ENCODE measurements around the gene REX1BD. TPM values are rescaled to one million over a fixed set of nuclear protein-coding genes. Genes with fewer than 3 reads are reported as not detected.

Gene REX1BD
- polyA plus RNA-seq, 3 donors = 83.7 to 141 (median 122) TPM

- Histone ChIP-seq H3K27ac (ENCODE audit: low read depth in 1 of 2, low read length in 2 of 2) (no peak overlapping the region), H3K27me3 (ENCODE audit: control insufficient read depth in 2 of 2, insufficient read depth in 2 of 2, low read length in 2 of 2) (peaks cover 0 to 3% of the 10 kb centered on the region in 2 donors), H3K4me3 (replicated peaks in 1 of 3; ENCODE audit: low read depth in 2 of 3, low read length in 3 of 3) (no peak overlapping the region), H3K79me2 (ENCODE audit: insufficient read depth, low read length) (peaks cover 13% of the 10 kb centered on the region), H3K9ac (ENCODE audit: insufficient read depth, low read length, poor library complexity, severe bottlenecking) (no peak overlapping the region), H2AFZ (ENCODE audit: insufficient read depth, low read depth, low read length, poor library complexity, severe bottlenecking) (no peak overlapping the region), H3K4me2 (replicated peaks; ENCODE audit: extremely low read depth, low read length, poor library complexity, severe bottlenecking) (no peak overlapping the region), H3K4me1 (ENCODE audit: control insufficient read depth in 1 of 2, insufficient read depth in 2 of 2, low read length in 2 of 2) (peaks cover 11 to 24% of the 10 kb centered on the region in 2 donors), H4K20me1 (ENCODE audit: insufficient read depth, low read length) (no peaks in the 10 kb centered on the region), H3K36me3 (replicated peaks in 1 of 2; ENCODE audit: control insufficient read depth in 1 of 2, insufficient read depth in 2 of 2, low read length in 2 of 2) (no peaks in the 10 kb centered on the region), H3K9me3 (replicated peaks in 1 of 2; ENCODE audit: control insufficient read depth in 1 of 2, insufficient read depth in 1 of 2, low read length in 2 of 2) (no peaks in the 10 kb centered on the region)
- H3K9me3 Mint-ChIP-seq = peaks cover 0 to 3% (median under 1%) of the 10 kb centered on the region in 7 donors
- DNase-seq = no peak
- H3K4me3 Mint-ChIP-seq = no peak overlapping the region
- peaks cover 21% of the 10 kb centered on the region for H3K4me1 Mint-ChIP-seq
- no peaks in the 10 kb centered on the region for H3K36me3 Mint-ChIP-seq
- H3K27ac Mint-ChIP-seq = no peak overlapping the region
- no peak for TF ChIP-seq CTCF (IDR thresholded peaks at IDR 0.05)
- 95% methylated on average over 8 of the region's 8 CpGs for WGBS (ENCODE audit: insufficient coverage)
- peaks cover 5 to 26% (median 22%) of the 10 kb centered on the region in 3 donors for H3K27me3 Mint-ChIP-seq (ENCODE audit: low read depth in 3 of 3)
- intact Hi-C loops (cut with micrococcal nuclease) = no loop called here
Measured at GRCh38 chr19:18633321-18633720, 44.7 kb downstream of the REX1BD start.

DNA sequence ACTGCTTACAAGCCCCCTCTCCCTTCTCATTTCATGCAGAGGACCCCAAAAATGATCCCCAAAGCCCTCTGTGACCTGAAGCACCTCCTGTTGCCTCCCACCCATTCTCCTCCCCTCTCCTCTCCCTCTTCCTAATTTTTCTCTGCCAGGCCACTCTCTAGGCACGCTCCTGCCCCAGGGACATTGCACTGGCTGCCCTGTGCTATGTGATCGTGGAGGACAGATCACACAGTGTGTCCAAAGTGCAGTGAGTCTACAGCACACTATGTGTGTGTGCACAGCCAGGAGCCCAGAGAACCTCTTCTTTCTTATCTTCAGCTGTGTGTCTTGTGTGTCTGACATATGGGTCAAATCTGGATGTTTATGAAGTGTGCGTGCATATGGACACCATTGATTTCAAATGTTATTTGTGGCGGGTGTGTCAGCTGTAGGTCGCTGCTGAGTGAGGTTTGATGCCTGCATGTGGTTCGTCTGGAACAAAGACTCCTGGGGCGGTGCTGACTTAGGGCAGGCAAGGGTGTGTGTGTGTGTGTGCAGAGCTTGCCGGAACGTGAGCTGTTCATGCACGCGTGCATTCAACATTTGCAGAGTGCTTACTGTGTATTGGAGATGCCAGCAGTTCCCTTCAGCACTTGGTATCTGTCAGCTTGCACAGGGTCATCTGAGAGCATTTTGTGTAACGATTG lies 46.2 kb downstream of the REX1BD start:
- Histone ChIP-seq H3K79me2 (ENCODE audit: insufficient read depth, low read length) (peaks cover 19% of the 10 kb centered on the region), H3K9ac (ENCODE audit: insufficient read depth, low read length, poor library complexity, severe bottlenecking) (no peak overlapping the region), H2AFZ (ENCODE audit: insufficient read depth, low read depth, low read length, poor library complexity, severe bottlenecking) (no peak overlapping the region), H3K4me3 (replicated peaks in 1 of 3; ENCODE audit: low read depth in 2 of 3, low read length in 3 of 3) (no peak overlapping the region), H3K4me2 (replicated peaks; ENCODE audit: extremely low read depth, low read length, poor library complexity, severe bottlenecking) (no peak overlapping the region), H3K4me1 (ENCODE audit: control insufficient read depth in 1 of 2, insufficient read depth in 2 of 2, low read length in 2 of 2) (peaks cover 11 to 26% of the 10 kb centered on the region in 2 donors), H3K9me3 (replicated peaks in 1 of 2; ENCODE audit: control insufficient read depth in 1 of 2, insufficient read depth in 1 of 2, low read length in 2 of 2) (no peaks in the 10 kb centered on the region), H3K36me3 (replicated peaks in 1 of 2; ENCODE audit: control insufficient read depth in 1 of 2, insufficient read depth in 2 of 2, low read length in 2 of 2) (no peaks in the 10 kb centered on the region), H4K20me1 (ENCODE audit: insufficient read depth, low read length) (no peaks in the 10 kb centered on the region), H3K27me3 (ENCODE audit: control insufficient read depth in 2 of 2, insufficient read depth in 2 of 2, low read length in 2 of 2) (peaks cover 0 to 3% of the 10 kb centered on the region in 2 donors), H3K27ac (ENCODE audit: low read depth in 1 of 2, low read length in 2 of 2) (no peak overlapping the region)
- Mint-ChIP-seq H3K4me1 (peaks cover 25% of the 10 kb centered on the region), H3K36me3 (no peaks in the 10 kb centered on the region), H3K4me3 (peak overlapping the region in 1 of 2 donors; percentile 1), H3K27me3 (ENCODE audit: low read depth in 3 of 3) (peaks cover 5 to 19% (median 18%) of the 10 kb centered on the region in 3 donors), H3K27ac (peak overlapping the region in 1 of 7 donors; percentile 10), H3K9me3 (peaks cover 0 to 3% (median 0%) of the 10 kb centered on the region in 7 donors)
- WGBS (ENCODE audit: insufficient coverage) = 78% methylated on average over 11 of the region's 12 CpGs
- TF ChIP-seq CTCF (IDR thresholded peaks at IDR 0.05) = no peak
- DNase-seq = no peak
- intact Hi-C loops (cut with micrococcal nuclease) = loop anchor here in 1 of 2 donors (5.0 kb wide), 1 partner anchor 43 kb away; no protein-coding TSS in a partner anchor

Data from CD14-positive monocyte (primary cell).